GM12874 (cell line): Measurements from ENCODE around the gene GAREM1.

ENCODE experiments used
- TF ChIP-seq, protein P1 (sequence below): IDR thresholded peaks from 2 replicates; pipeline ENCODE4 v1.5.1; 2011; ENCODE audit warnings: low read depth, mild to moderate bottlenecking, control low read depth, low read length, moderate library complexity; ENCODE audit not compliant: insufficient read depth

GAREM1 gene

DNA sequence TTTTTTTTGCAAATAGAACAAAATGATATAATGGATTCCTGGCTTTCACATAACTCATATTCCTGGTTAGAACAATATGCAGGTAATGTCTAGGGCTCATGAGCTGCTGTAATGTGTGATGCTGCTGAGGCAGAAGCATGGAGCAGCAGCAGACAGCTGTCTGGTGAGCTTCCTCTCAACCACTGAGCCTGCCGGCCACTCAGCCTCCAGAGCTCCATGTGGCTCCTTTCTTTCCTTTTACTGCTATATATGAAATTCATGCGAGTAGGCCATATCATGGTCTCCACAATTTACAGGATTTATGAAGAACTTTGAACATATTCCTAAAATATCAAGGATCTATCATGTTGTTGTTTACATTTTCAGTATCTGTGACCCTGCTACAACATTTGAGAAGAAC, 159.9 kb downstream of the GAREM1 start:
- TF ChIP-seq, protein P1, sequence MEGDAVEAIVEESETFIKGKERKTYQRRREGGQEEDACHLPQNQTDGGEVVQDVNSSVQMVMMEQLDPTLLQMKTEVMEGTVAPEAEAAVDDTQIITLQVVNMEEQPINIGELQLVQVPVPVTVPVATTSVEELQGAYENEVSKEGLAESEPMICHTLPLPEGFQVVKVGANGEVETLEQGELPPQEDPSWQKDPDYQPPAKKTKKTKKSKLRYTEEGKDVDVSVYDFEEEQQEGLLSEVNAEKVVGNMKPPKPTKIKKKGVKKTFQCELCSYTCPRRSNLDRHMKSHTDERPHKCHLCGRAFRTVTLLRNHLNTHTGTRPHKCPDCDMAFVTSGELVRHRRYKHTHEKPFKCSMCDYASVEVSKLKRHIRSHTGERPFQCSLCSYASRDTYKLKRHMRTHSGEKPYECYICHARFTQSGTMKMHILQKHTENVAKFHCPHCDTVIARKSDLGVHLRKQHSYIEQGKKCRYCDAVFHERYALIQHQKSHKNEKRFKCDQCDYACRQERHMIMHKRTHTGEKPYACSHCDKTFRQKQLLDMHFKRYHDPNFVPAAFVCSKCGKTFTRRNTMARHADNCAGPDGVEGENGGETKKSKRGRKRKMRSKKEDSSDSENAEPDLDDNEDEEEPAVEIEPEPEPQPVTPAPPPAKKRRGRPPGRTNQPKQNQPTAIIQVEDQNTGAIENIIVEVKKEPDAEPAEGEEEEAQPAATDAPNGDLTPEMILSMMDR, result no peak

DNA sequence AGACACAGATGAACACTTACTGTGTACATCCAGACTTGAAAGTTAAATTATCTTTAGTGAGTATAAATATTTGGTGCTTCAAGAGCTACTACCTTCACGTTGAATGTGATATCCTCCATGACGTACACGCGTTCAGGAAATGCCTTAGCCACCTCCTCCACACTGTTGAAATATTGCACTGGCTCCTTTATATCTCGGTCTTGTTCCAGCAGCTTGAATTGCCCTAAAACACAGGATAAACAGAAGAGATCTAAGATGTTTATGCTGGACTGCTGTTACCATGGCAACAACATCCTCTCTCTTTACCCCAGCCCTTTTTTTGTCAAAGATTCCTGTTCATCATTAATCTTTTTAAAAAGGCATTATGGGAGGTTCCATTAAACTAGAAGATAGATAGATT, 160.6 kb downstream of the GAREM1 start:
- TF ChIP-seq, protein P1, result no peak

- TF ChIP-seq, protein P1, result no peak
These were observed 162.1 kb downstream of the GAREM1 start for GRCh38 chr18:32308493-32309120.

GRCh38 chr18:32303400-32303799, 167.3 kb downstream of the GAREM1 start:
- TF ChIP-seq, protein P1, result no peak

- TF ChIP-seq, protein P1, result no peak
These were observed 167.9 kb downstream of the GAREM1 start for GRCh38 chr18:32302806-32303205.

DNA sequence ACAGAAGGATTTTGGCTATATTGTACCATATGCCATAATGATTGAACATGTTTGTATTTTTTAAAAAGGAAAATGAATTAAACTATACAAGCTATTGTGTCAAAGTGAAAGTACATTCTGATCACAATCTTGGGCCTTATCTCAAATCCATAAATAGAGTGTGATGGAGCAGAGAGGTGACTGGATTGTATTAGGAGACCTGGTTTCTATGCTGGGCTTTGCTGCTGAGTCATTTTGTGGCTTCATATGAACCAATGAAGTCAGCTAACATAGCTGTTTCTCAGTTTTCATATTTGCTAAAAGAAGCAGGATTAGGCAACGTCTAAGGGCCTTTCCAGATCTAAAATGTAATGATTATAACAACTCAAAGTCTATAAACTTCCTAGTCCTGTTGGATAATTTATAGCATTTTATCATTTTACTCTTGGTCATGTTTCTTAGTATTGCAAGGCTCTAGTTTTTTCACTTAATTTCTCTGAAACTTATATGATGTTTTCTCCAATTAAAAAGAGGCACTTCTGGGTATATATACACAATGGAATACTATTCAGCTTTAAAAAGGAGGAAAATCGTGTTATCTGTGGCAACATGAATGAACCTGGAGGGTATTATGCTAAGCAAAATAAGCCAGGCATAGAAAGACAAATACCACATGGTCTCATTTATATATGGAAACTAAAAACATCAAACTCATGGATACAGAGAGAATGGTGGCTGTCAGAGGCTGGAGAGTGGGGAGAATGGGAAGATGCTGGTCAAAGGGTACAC, 168.5 kb downstream of the GAREM1 start:
- TF ChIP-seq, protein P1, result no peak

DNA sequence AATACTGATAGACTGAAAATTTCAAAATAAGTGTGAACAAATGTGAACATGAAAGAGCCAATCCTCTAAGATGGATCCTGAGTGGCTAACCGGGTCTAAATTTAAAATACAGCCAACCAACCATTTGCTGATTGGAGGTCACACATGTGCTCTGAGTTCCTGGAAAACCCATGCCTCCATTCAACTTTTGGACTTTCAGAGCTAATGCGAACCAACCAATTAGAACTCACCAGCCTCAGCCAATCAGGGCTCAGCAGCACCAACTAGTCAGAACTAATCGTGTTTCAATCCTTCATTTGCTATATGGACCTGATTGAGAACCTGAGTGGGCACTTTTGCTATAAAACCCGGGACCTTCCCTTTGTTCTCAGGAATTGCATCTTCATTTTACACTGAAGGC, 169.3 kb downstream of the GAREM1 start:
- TF ChIP-seq, protein P1, result no peak
